ENCODE measurements around the gene C1R.

Gene C1R

GRCh38 chr12:7091171-7091570, 1.1 kb downstream of the C1R start:
- Histone ChIP-seq H3K4me1 (ENCODE audit: control insufficient read depth in 5 of 5, insufficient read depth in 5 of 5, low read length in 5 of 5) (peaks cover 5 to 41% (median 32%) of the 10 kb centered on the region in 5 donors), H3K9ac (ENCODE audit: low read length in 5 of 5) (peak overlapping the region in 4 of 5 donors; percentile 26 to 73 (median 46)), H3K27me3 (ENCODE audit: control insufficient read depth in 5 of 5, insufficient read depth in 4 of 5, low read length in 5 of 5) (peaks cover 0 to 6% (median 0%) of the 10 kb centered on the region in 5 donors), H3K27ac (ENCODE audit: low read depth, low read length) (peak overlapping the region; percentile 88), H3K4me3 (ENCODE audit: low read depth in 1 of 5, low read length in 5 of 5) (peak overlapping the region; percentile 67 to 80 (median 73)), H3K9me3 (ENCODE audit: control insufficient read depth in 5 of 5, low read length in 5 of 5) (no peaks in the 10 kb centered on the region), H3K36me3 (ENCODE audit: control insufficient read depth in 5 of 5, insufficient read depth in 5 of 5, low read length in 5 of 5) (peaks cover 0 to 23% (median 16%) of the 10 kb centered on the region in 5 donors)

- peak overlapping the region; percentile 46 to 74 (median 70) for H3K4me3 ChIP-seq (ENCODE audit: low read depth in 1 of 5, low read length in 5 of 5)
- H3K27me3 ChIP-seq (ENCODE audit: control insufficient read depth in 5 of 5, insufficient read depth in 4 of 5, low read length in 5 of 5) = peaks cover 0 to 6% (median 0%) of the 10 kb centered on the region in 5 donors
- H3K9me3 ChIP-seq (ENCODE audit: control insufficient read depth in 5 of 5, low read length in 5 of 5) = no peaks in the 10 kb centered on the region
- H3K27ac ChIP-seq (ENCODE audit: low read depth, low read length) = peak overlapping the region; percentile 88
- peaks cover 0 to 30% (median 20%) of the 10 kb centered on the region in 5 donors for H3K36me3 ChIP-seq (ENCODE audit: control insufficient read depth in 5 of 5, insufficient read depth in 5 of 5, low read length in 5 of 5)
- H3K9ac ChIP-seq (ENCODE audit: low read length in 5 of 5) = peak overlapping the region in 2 of 5 donors; percentile 37 to 73
- peaks cover 5 to 41% (median 32%) of the 10 kb centered on the region in 5 donors for H3K4me1 ChIP-seq (ENCODE audit: control insufficient read depth in 5 of 5, insufficient read depth in 5 of 5, low read length in 5 of 5)
Measured at GRCh38 chr12:7090222-7090998, 1.8 kb downstream of the C1R start.

DNA sequence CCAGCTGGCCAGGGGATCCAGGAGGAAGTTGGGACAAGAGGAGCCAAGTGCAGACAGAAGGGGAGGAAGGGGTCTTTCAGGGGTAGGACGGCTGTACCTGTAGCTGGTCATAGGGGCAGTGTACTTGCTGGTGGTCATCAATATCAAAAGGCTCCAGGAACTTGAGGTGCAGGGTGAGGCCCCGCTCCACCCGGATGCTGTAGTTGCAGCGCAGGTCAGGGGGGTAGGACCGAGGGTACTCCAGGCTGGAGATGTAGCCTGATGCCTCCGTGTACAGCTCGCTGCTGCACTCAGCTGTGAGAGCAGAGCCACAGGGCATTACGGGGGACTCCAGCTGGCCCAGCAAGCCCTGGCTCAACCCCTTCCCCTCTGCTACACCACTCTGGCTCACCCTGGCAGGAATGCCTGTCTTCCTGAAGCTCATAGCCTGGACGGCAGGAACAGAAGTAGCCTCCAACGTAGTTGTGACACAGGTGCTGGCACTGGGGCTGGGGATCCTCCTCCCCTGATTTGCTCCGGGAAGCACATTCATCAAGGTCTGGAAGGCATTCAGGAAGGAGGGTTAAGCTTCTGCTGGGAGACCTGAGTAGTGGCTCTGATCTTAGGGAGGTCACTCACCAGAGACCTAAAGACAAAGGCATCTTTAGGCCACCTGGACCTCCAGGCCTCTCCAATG, 2.9 kb downstream of the C1R start:
- Histone ChIP-seq H3K4me3 (ENCODE audit: low read depth in 1 of 5, low read length in 5 of 5) (peak overlapping the region in 1 of 5 donors; percentile 5), H3K27ac (ENCODE audit: low read depth, low read length) (no peak overlapping the region), H3K4me1 (ENCODE audit: control insufficient read depth in 5 of 5, insufficient read depth in 5 of 5, low read length in 5 of 5) (peaks cover 5 to 41% (median 32%) of the 10 kb centered on the region in 5 donors), H3K36me3 (ENCODE audit: control insufficient read depth in 5 of 5, insufficient read depth in 5 of 5, low read length in 5 of 5) (peaks cover 0 to 40% (median 29%) of the 10 kb centered on the region in 5 donors), H3K27me3 (ENCODE audit: control insufficient read depth in 5 of 5, insufficient read depth in 4 of 5, low read length in 5 of 5) (peaks cover 0 to 6% (median 0%) of the 10 kb centered on the region in 5 donors), H3K9me3 (ENCODE audit: control insufficient read depth in 5 of 5, low read length in 5 of 5) (no peaks in the 10 kb centered on the region), H3K9ac (ENCODE audit: low read length in 5 of 5) (no peak overlapping the region)

GRCh38 chr12:7083125-7083524, 9.1 kb downstream of the C1R start:
- H3K27ac ChIP-seq (ENCODE audit: low read depth, low read length) = no peak overlapping the region
- no peaks in the 10 kb centered on the region for H3K27me3 ChIP-seq (ENCODE audit: control insufficient read depth in 5 of 5, insufficient read depth in 4 of 5, low read length in 5 of 5)
- H3K9ac ChIP-seq (ENCODE audit: low read length in 5 of 5) = no peak overlapping the region
- H3K9me3 ChIP-seq (ENCODE audit: control insufficient read depth in 5 of 5, low read length in 5 of 5) = no peaks in the 10 kb centered on the region
- H3K4me1 ChIP-seq (ENCODE audit: control insufficient read depth in 5 of 5, insufficient read depth in 5 of 5, low read length in 5 of 5) = peaks cover 0 to 6% (median 4%) of the 10 kb centered on the region in 5 donors
- H3K4me3 ChIP-seq (ENCODE audit: low read depth in 1 of 5, low read length in 5 of 5) = no peak overlapping the region
- H3K36me3 ChIP-seq (ENCODE audit: control insufficient read depth in 5 of 5, insufficient read depth in 5 of 5, low read length in 5 of 5) = peaks cover 0 to 48% (median 35%) of the 10 kb centered on the region in 5 donors

GRCh38 chr12:7081037-7081436, 11.2 kb downstream of the C1R start:
- Histone ChIP-seq H3K9ac (ENCODE audit: low read length in 5 of 5) (no peak overlapping the region), H3K27me3 (ENCODE audit: control insufficient read depth in 5 of 5, insufficient read depth in 4 of 5, low read length in 5 of 5) (no peaks in the 10 kb centered on the region), H3K27ac (ENCODE audit: low read depth, low read length) (no peak overlapping the region), H3K4me1 (ENCODE audit: control insufficient read depth in 5 of 5, insufficient read depth in 5 of 5, low read length in 5 of 5) (peaks cover 0 to 6% (median 4%) of the 10 kb centered on the region in 5 donors), H3K4me3 (ENCODE audit: low read depth in 1 of 5, low read length in 5 of 5) (no peak overlapping the region), H3K9me3 (ENCODE audit: control insufficient read depth in 5 of 5, low read length in 5 of 5) (no peaks in the 10 kb centered on the region), H3K36me3 (ENCODE audit: control insufficient read depth in 5 of 5, insufficient read depth in 5 of 5, low read length in 5 of 5) (peaks cover 0 to 37% (median 27%) of the 10 kb centered on the region in 5 donors)

DNA sequence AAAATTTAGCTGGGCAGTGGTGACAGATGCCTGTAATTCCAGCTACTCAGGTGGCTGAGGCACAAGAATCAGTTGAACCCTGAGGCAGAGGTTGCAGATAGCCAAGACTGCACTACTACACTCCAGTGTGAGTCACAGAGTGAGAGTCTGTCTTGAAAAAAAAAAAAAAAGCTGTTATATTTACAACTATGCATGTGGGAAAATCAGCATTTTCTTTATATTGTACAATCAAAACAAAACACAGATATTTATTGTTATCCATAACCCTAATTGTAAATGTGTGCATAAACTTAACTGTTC, 12.5 kb downstream of the C1R start:
- Histone ChIP-seq H3K9ac (ENCODE audit: low read length in 5 of 5) (peak overlapping the region in 1 of 5 donors; percentile 32), H3K27me3 (ENCODE audit: control insufficient read depth in 5 of 5, insufficient read depth in 4 of 5, low read length in 5 of 5) (no peaks in the 10 kb centered on the region), H3K27ac (ENCODE audit: low read depth, low read length) (peak overlapping the region; percentile 66), H3K4me1 (ENCODE audit: control insufficient read depth in 5 of 5, insufficient read depth in 5 of 5, low read length in 5 of 5) (peaks cover 0 to 6% (median 4%) of the 10 kb centered on the region in 5 donors), H3K9me3 (ENCODE audit: control insufficient read depth in 5 of 5, low read length in 5 of 5) (no peaks in the 10 kb centered on the region), H3K4me3 (ENCODE audit: low read depth in 1 of 5, low read length in 5 of 5) (no peak overlapping the region), H3K36me3 (ENCODE audit: control insufficient read depth in 5 of 5, insufficient read depth in 5 of 5, low read length in 5 of 5) (peaks cover 0 to 24% (median 17%) of the 10 kb centered on the region in 5 donors)

DNA sequence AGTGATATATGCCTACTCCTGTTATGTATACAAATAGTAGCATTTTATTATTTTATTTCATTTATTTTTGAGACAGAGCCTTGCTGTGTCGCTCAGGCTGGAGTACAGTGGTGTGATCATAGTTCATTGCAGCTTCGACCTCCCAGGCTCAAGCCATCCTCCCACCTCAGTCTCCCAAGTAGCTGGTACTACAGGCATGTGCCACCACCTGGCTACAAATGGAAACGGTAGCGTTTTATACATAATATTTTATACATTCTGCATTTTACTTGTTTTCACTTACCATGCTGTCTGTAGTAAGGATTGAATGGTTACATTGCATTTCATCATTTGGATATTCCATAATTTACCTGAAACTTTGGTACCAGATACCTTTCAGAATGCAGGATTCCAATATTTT, 14.1 kb downstream of the C1R start:
- Histone ChIP-seq H3K4me1 (ENCODE audit: control insufficient read depth in 5 of 5, insufficient read depth in 5 of 5, low read length in 5 of 5) (peaks cover 0 to 9% (median 5%) of the 10 kb centered on the region in 5 donors), H3K9ac (ENCODE audit: low read length in 5 of 5) (no peak overlapping the region), H3K36me3 (ENCODE audit: control insufficient read depth in 5 of 5, insufficient read depth in 5 of 5, low read length in 5 of 5) (peaks cover 0 to 18% (median 11%) of the 10 kb centered on the region in 5 donors), H3K9me3 (ENCODE audit: control insufficient read depth in 5 of 5, low read length in 5 of 5) (no peaks in the 10 kb centered on the region), H3K27ac (ENCODE audit: low read depth, low read length) (no peak overlapping the region), H3K27me3 (ENCODE audit: control insufficient read depth in 5 of 5, insufficient read depth in 4 of 5, low read length in 5 of 5) (no peaks in the 10 kb centered on the region), H3K4me3 (ENCODE audit: low read depth in 1 of 5, low read length in 5 of 5) (no peak overlapping the region)

GRCh38 chr12:7076493-7076892, 15.8 kb downstream of the C1R start:
- no peaks in the 10 kb centered on the region for H3K27me3 ChIP-seq (ENCODE audit: control insufficient read depth in 5 of 5, insufficient read depth in 4 of 5, low read length in 5 of 5)
- H3K36me3 ChIP-seq (ENCODE audit: control insufficient read depth in 5 of 5, insufficient read depth in 5 of 5, low read length in 5 of 5) = peaks cover 0 to 9% (median 6%) of the 10 kb centered on the region in 5 donors
- H3K4me3 ChIP-seq (ENCODE audit: low read depth in 1 of 5, low read length in 5 of 5) = no peak overlapping the region
- H3K9ac ChIP-seq (ENCODE audit: low read length in 5 of 5) = no peak overlapping the region
- no peaks in the 10 kb centered on the region for H3K9me3 ChIP-seq (ENCODE audit: control insufficient read depth in 5 of 5, low read length in 5 of 5)
- H3K27ac ChIP-seq (ENCODE audit: low read depth, low read length) = no peak overlapping the region
- peaks cover 0 to 9% (median 5%) of the 10 kb centered on the region in 5 donors for H3K4me1 ChIP-seq (ENCODE audit: control insufficient read depth in 5 of 5, insufficient read depth in 5 of 5, low read length in 5 of 5)

GRCh38 chr12:7075939-7076338, 16.3 kb downstream of the C1R start:
- H3K4me1 ChIP-seq (ENCODE audit: control insufficient read depth in 5 of 5, insufficient read depth in 5 of 5, low read length in 5 of 5) = peaks cover 0 to 9% (median 5%) of the 10 kb centered on the region in 5 donors
- H3K9ac ChIP-seq (ENCODE audit: low read length in 5 of 5) = no peak overlapping the region
- no peaks in the 10 kb centered on the region for H3K27me3 ChIP-seq (ENCODE audit: control insufficient read depth in 5 of 5, insufficient read depth in 4 of 5, low read length in 5 of 5)
- no peaks in the 10 kb centered on the region for H3K9me3 ChIP-seq (ENCODE audit: control insufficient read depth in 5 of 5, low read length in 5 of 5)
- H3K36me3 ChIP-seq (ENCODE audit: control insufficient read depth in 5 of 5, insufficient read depth in 5 of 5, low read length in 5 of 5) = peaks cover under 1 to 6% (median 3%) of the 10 kb centered on the region in 5 donors
- H3K4me3 ChIP-seq (ENCODE audit: low read depth in 1 of 5, low read length in 5 of 5) = no peak overlapping the region
- H3K27ac ChIP-seq (ENCODE audit: low read depth, low read length) = no peak overlapping the region

- Histone ChIP-seq H3K9me3 (ENCODE audit: control insufficient read depth in 5 of 5, low read length in 5 of 5) (no peaks in the 10 kb centered on the region), H3K27me3 (ENCODE audit: control insufficient read depth in 5 of 5, insufficient read depth in 4 of 5, low read length in 5 of 5) (no peaks in the 10 kb centered on the region), H3K4me3 (ENCODE audit: low read depth in 1 of 5, low read length in 5 of 5) (no peak overlapping the region), H3K36me3 (ENCODE audit: control insufficient read depth in 5 of 5, insufficient read depth in 5 of 5, low read length in 5 of 5) (peaks cover 2 to 5% (median 4%) of the 10 kb centered on the region in 5 donors), H3K9ac (ENCODE audit: low read length in 5 of 5) (no peak overlapping the region), H3K4me1 (ENCODE audit: control insufficient read depth in 5 of 5, insufficient read depth in 5 of 5, low read length in 5 of 5) (peaks cover 0 to 9% (median 5%) of the 10 kb centered on the region in 5 donors), H3K27ac (ENCODE audit: low read depth, low read length) (no peak overlapping the region)
Measured at GRCh38 chr12:7075518-7075917, 16.7 kb downstream of the C1R start.

All from subcutaneous abdominal adipose tissue (tissue), 5 donors.